A673 (cell line): Measurements from ENCODE around the gene GALP.

Experiments used
- EZH2 ChIP-seq: fragments of 200-600 bp; sonication (generic); IDR thresholded peaks from 2 replicates; pipeline ENCODE4 v1.6.1; 2017; ENCODE audit warnings: borderline replicate concordance, low read depth, mild to moderate bottlenecking, mixed read lengths, antibody characterized with exemption, low read length; ENCODE audit not compliant: poor library complexity, severe bottlenecking
- TF ChIP-seq, protein P1 (sequence below): fragments of 300-800, 200-600 bp; sonication (generic); conservative IDR thresholded peaks from 2 replicates; pipeline ENCODE4 v1.5.1; 2017; ENCODE audit warnings: low read depth, mild to moderate bottlenecking, antibody characterized with exemption, low read length, moderate library complexity, mixed read lengths

DNA sequence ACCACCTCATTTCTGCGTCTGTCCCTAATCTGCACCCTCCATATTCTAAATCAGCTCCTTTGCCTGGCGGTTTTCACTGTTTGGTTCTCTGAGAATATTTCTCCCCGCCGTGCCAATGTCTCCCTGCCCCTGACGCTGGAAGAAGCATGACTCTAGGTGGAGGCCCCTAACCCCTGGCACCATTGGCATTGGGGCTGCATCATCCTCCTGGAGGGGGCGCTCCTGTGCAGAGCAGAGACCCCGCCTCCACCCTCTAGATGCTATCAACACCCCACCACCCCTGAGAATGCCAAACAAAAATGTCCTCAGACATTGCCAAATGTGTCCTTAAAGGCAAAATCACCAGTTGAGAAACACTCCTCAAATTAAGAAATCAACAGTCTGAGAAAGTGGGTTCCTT lies 15.3 kb downstream of the GALP start:
- TF ChIP-seq, protein P1, sequence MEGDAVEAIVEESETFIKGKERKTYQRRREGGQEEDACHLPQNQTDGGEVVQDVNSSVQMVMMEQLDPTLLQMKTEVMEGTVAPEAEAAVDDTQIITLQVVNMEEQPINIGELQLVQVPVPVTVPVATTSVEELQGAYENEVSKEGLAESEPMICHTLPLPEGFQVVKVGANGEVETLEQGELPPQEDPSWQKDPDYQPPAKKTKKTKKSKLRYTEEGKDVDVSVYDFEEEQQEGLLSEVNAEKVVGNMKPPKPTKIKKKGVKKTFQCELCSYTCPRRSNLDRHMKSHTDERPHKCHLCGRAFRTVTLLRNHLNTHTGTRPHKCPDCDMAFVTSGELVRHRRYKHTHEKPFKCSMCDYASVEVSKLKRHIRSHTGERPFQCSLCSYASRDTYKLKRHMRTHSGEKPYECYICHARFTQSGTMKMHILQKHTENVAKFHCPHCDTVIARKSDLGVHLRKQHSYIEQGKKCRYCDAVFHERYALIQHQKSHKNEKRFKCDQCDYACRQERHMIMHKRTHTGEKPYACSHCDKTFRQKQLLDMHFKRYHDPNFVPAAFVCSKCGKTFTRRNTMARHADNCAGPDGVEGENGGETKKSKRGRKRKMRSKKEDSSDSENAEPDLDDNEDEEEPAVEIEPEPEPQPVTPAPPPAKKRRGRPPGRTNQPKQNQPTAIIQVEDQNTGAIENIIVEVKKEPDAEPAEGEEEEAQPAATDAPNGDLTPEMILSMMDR: peak; percentile 36
- TF ChIP-seq EZH2: no peak
